GM12872 (cell line): ENCODE results near the gene NF1.

ENCODE experiments used
- CTCF ChIP-seq: IDR thresholded peaks from 3 replicates; pipeline ENCODE4 v1.5.1; 2011; ENCODE audit warnings: low read depth, mild to moderate bottlenecking, low read length, moderate library complexity; ENCODE audit not compliant: insufficient read depth

The NF1 gene

GRCh38 chr17:31236137-31236536 lies 141.4 kb downstream of the NF1 start:
- no peak for TF ChIP-seq CTCF

DNA sequence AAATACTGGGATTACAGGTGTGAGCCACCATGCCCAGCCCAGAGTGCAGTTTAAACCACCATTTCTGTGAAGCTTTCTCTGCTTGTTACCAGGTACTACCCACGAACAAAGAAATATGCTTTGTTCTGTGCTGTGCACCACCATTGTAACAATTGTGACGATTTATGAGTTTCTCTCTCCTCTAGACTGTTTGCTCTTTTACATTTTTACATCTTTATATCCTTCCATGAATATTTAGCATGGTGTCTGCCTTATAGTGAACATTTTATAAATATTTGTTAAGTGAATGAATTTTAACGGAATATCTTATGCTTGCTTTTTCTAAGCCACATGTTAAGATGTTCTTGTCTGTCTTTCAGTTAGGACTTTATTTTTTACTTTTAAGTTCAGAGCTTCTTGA lies 141.9 kb downstream of the NF1 start:
- TF ChIP-seq CTCF, result no peak

GRCh38 chr17:31241116-31241515 lies 146.3 kb downstream of the NF1 start:
- TF ChIP-seq CTCF, result no peak

- TF ChIP-seq CTCF, result no peak
Observed at GRCh38 chr17:31248986-31249834, 154.4 kb downstream of the NF1 start.

- no peak for TF ChIP-seq CTCF
Observed at GRCh38 chr17:31249835-31250141, 155.0 kb downstream of the NF1 start.

DNA sequence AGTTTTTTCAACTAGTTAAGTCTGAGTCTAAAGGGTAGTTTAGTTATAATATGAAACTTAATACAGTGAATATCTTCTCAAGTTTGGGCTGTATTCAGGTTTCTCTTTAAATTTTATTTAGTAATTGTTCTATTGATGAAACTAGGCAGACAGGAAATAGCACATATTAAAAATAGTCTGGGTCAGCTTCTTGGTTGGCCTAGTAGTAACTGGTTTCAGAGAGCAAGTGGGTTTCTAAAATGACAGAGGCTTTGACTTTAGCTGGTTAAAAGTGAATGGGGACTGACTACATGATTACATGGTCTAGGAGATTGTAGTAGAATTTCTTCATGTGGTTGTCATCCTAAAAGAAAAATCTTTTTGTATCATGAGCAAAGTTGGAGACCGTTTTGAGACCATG lies 155.5 kb downstream of the NF1 start:
- no peak for TF ChIP-seq CTCF

GRCh38 chr17:31251105-31251969 lies 156.6 kb downstream of the NF1 start:
- TF ChIP-seq CTCF, result no peak
